NT2/D1 (cell line): ENCODE measurements around the gene RNF19B.

ENCODE experiments used
- YY1 ChIP-seq: IDR thresholded peaks from 2 replicates; pipeline ENCODE4 v1.6.1; 2011; ENCODE audit not compliant: insufficient read length, insufficient read depth
- ZNF274 ChIP-seq: IDR thresholded peaks from 2 replicates; pipeline ENCODE4 v1.6.1; 2011; ENCODE audit warnings: mild to moderate bottlenecking, low read depth, low read length

- TF ChIP-seq YY1 (no peak), ZNF274 (no peak)
Measured at GRCh38 chr1:32933742-32934322, 30.8 kb downstream of the RNF19B start.
